GM23338 (cell line): ENCODE data around the gene CDCA4. TPM values are rescaled to one million over a fixed set of nuclear protein-coding genes. Genes with fewer than 3 reads are reported as not detected.

Source experiments
- ATAC-seq: fragments of 200-7000 bp; cut with Tn5 transposase; 3 replicates; pipeline ENCODE4 v1.9.1; 2020
- DNase-seq: peaks from one replicate; pipeline ENCODE4 v3.0.0-alpha.2; 2015; ENCODE audit warnings: low spot score
- H2AFZ ChIP-seq: fragments of 200-600 bp; sonication (generic); 2 replicates; pipeline ENCODE4 v1.8.0; 2016; ENCODE audit warnings: antibody characterized with exemption, mild to moderate bottlenecking, moderate library complexity
- H3F3A ChIP-seq: fragments of 200-600 bp; sonication (generic); replicated peaks from 2 replicates; pipeline ENCODE4 v1.8.0; 2017; ENCODE audit warnings: antibody characterized with exemption, mixed run types, low read depth
- H3K27ac ChIP-seq: fragments of 200-600 bp; sonication (generic); 2 replicates; pipeline ENCODE4 v1.6.1; 2016; ENCODE audit warnings: low read depth
- H3K27me3 ChIP-seq: fragments of 200-600 bp; sonication (generic); 2 replicates; pipeline ENCODE4 v1.8.0; 2016; ENCODE audit warnings: mild to moderate bottlenecking, mixed run types, moderate library complexity; ENCODE audit not compliant: insufficient read depth
- H3K36me3 ChIP-seq: fragments of 200-600 bp; sonication (generic); 2 replicates; pipeline ENCODE4 v1.8.0; 2016; ENCODE audit warnings: mild to moderate bottlenecking; ENCODE audit not compliant: insufficient read depth
- H3K4me1 ChIP-seq: fragments of 200-600 bp; sonication (generic); 2 replicates; pipeline ENCODE4 v1.8.0; 2016; ENCODE audit warnings: mild to moderate bottlenecking, moderate library complexity; ENCODE audit not compliant: insufficient read depth
- H3K4me2 ChIP-seq: fragments of 200-600 bp; sonication (generic); 2 replicates; pipeline ENCODE4 v1.7.1; 2017; ENCODE audit warnings: mixed run types
- H3K4me3 ChIP-seq: fragments of 200-600 bp; sonication (generic); 2 replicates; pipeline ENCODE4 v1.6.1; 2016; ENCODE audit warnings: mixed run types
- H3K79me2 ChIP-seq: fragments of 200-600 bp; sonication (generic); replicated peaks from 2 replicates; pipeline ENCODE4 v1.8.0; 2017; ENCODE audit warnings: mild to moderate bottlenecking; ENCODE audit not compliant: insufficient read depth
- H3K9me2 ChIP-seq: fragments of 200-600 bp; sonication (generic); 2 replicates; pipeline ENCODE4 v1.8.0; 2017; ENCODE audit not compliant: insufficient read depth
- H4K20me1 ChIP-seq: fragments of 200-600 bp; sonication (generic); replicated peaks from 2 replicates; pipeline ENCODE4 v1.8.0; 2017; ENCODE audit warnings: mild to moderate bottlenecking; ENCODE audit not compliant: insufficient read depth
- H3K27ac Mint-ChIP-seq: 2 replicates; pipeline ENCODE4 v1.8.0; 2020; ENCODE audit warnings: inconsistent platforms, mild to moderate bottlenecking, moderate library complexity, mixed read lengths
- H3K27me3 Mint-ChIP-seq: 3 replicates; pipeline ENCODE4 v1.8.0; 2022; ENCODE audit warnings: low read depth, mild to moderate bottlenecking, moderate library complexity, mixed read lengths, inconsistent platforms; ENCODE audit not compliant: insufficient read depth, poor library complexity
- H3K36me3 Mint-ChIP-seq: 3 replicates; pipeline ENCODE4 v1.8.0; 2021; ENCODE audit warnings: low read depth, mild to moderate bottlenecking, inconsistent platforms, moderate library complexity, mixed read lengths
- H3K4me1 Mint-ChIP-seq: 3 replicates; pipeline ENCODE4 v1.8.0; 2020; ENCODE audit warnings: mild to moderate bottlenecking, inconsistent platforms, mixed read lengths
- H3K4me3 Mint-ChIP-seq: 3 replicates; pipeline ENCODE4 v1.8.0; 2021; ENCODE audit warnings: moderate library complexity, mild to moderate bottlenecking, inconsistent platforms, mixed read lengths
- H3K9me3 Mint-ChIP-seq: 3 replicates; pipeline ENCODE4 v1.8.0; 2020; ENCODE audit warnings: moderate library complexity, mild to moderate bottlenecking, inconsistent platforms, mixed read lengths
- CREB1 ChIP-seq: fragments of 250-450 bp; sonication (Bioruptor Pico); IDR thresholded peaks from 2 replicates; pipeline ENCODE4 v1.5.0; 2020; ENCODE audit warnings: low read depth, mild to moderate bottlenecking, moderate library complexity
- ETS1 ChIP-seq: IDR thresholded peaks from 2 replicates; pipeline ENCODE4 v1.6.1; 2016; ENCODE audit warnings: antibody characterized with exemption
- EZH2 ChIP-seq: fragments of 200-600 bp; sonication (generic); IDR thresholded peaks from one replicate; pipeline ENCODE4 v1.8.0; 2017; ENCODE audit warnings: antibody characterized with exemption, mild to moderate bottlenecking, low read depth; ENCODE audit not compliant: unreplicated experiment
- EZH2phosphoT487 ChIP-seq: fragments of 200-600 bp; sonication (generic); IDR thresholded peaks from one replicate; pipeline ENCODE4 v1.8.1; 2018; ENCODE audit warnings: antibody characterized with exemption; ENCODE audit not compliant: unreplicated experiment
- JUNB ChIP-seq: IDR thresholded peaks from one replicate; pipeline ENCODE4 v1.6.1; 2016; ENCODE audit warnings: antibody characterized with exemption; ENCODE audit not compliant: unreplicated experiment
- NANOG ChIP-seq: IDR thresholded peaks from 2 replicates; pipeline ENCODE4 v1.6.1; 2016; ENCODE audit warnings: antibody characterized with exemption, borderline replicate concordance
- POLR2AphosphoS5 ChIP-seq: IDR thresholded peaks from 2 replicates; pipeline ENCODE4 v1.6.1; 2016; ENCODE audit warnings: antibody characterized with exemption, low read depth
- REST ChIP-seq: IDR thresholded peaks from one replicate; pipeline ENCODE4 v1.6.1; 2018; ENCODE audit warnings: antibody characterized with exemption; ENCODE audit not compliant: unreplicated experiment
- STAT1 ChIP-seq: IDR thresholded peaks from one replicate; pipeline ENCODE4 v1.6.1; 2016; ENCODE audit warnings: antibody characterized with exemption; ENCODE audit not compliant: unreplicated experiment
- ZNF114 ChIP-seq: fragments of 250-450 bp; sonication (Bioruptor Pico); IDR thresholded peaks from 2 replicates; pipeline ENCODE4 v1.5.0; 2020; ENCODE audit warnings: mild to moderate bottlenecking, moderate library complexity
- ZNF331 ChIP-seq: fragments of 250-450 bp; sonication (Bioruptor Pico); IDR thresholded peaks from 2 replicates; pipeline ENCODE4 v1.5.0; 2020; ENCODE audit warnings: low read depth, mild to moderate bottlenecking, moderate library complexity
- polyA plus RNA-seq: library from polyadenylated mRNA; unstranded; fragments of >200 nt; fragmentation: Nextera tagmentation; extraction: Ambion mirVana; gene quantifications from 2 replicates; pipeline ENCODE4 v1.2.1, GENCODE V29; 2016
- total RNA-seq: library from RNA; depleted of rRNA; stranded (reverse); fragments of >200 nt; shearing (Covaris generic); gene quantifications from 2 replicates; pipeline ENCODE4 v1.2.3, GENCODE V29; 2014
- TF ChIP-seq, protein P1 (sequence below): fragments of 250-450 bp; sonication (Bioruptor Pico); IDR thresholded peaks from 2 replicates; pipeline ENCODE4 v1.5.0; 2020; ENCODE audit warnings: mild to moderate bottlenecking, moderate library complexity
- TF ChIP-seq, protein P2 (sequence below), 2 experiments: fragments of 200-600 bp in 1 of 2; sonication (generic) in 1 of 2; conservative IDR thresholded peaks; 2 replicates each; pipeline versions ENCODE4 v1.5.1 to v1.6.1; 2016 to 2017; ENCODE audit warnings: antibody characterized with exemption in 2 of 2, low read depth in 2 of 2, mild to moderate bottlenecking in 2 of 2, moderate library complexity in 1 of 2

Gene CDCA4
- total and polyA plus RNA-seq, 2 experiments from 2014 or later: 32.6 to 70.7 TPM

DNA sequence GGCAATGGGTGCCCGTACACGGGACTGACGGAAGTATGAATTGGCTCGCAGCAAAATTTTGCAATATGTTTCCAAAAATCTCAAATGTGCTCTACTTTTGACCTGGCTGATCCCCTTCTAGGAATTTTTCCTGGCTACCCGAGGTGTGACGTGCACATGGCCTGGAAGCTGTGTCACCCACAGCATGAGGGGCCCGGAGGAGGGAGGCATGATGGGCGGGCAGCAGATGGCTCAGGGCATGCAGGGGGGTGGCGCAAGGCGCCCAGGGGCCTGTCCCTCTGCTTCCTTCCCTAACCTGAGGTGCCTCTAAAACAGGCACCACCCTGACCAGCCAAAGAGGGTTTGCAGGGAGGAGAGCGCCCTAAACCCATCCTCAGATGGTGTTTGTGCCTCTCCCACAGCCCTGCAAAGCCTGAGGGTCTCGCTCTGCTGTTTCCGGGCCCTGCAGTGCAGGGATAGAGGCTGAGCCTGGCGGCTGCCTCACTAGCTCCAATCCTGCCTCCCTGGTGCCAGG lies 37.7 kb upstream of the CDCA4 start:
- Histone ChIP-seq H3K36me3 (no peaks in the 10 kb centered on the region), H3K4me1 (peaks cover 6% of the 10 kb centered on the region; the same call in 1 of the 2 replicates), H3K4me2 (no peak overlapping the region), H4K20me1 (no peaks in the 10 kb centered on the region), H3K9me2 (no peaks in the 10 kb centered on the region), H3K27ac (no peak overlapping the region), H3F3A (no peaks in the 10 kb centered on the region), H3K27me3 (peaks cover 6% of the 10 kb centered on the region; the same call in 1 of the 2 replicates), H2AFZ (peak overlapping the region; percentile 52), H3K79me2 (no peaks in the 10 kb centered on the region), H3K4me3 (no peak overlapping the region)
- H3K4me3 Mint-ChIP-seq: no peak overlapping the region
- H3K36me3 Mint-ChIP-seq: no peaks in the 10 kb centered on the region; the same call in 2 of the 3 replicates
- DNase-seq (no peak), ATAC-seq (no peak)
- peaks cover 27% of the 10 kb centered on the region for H3K4me1 Mint-ChIP-seq
- H3K27me3 Mint-ChIP-seq: peaks cover 33% of the 10 kb centered on the region
- H3K27ac Mint-ChIP-seq: no peak overlapping the region
- H3K9me3 Mint-ChIP-seq: no peaks in the 10 kb centered on the region
- TF ChIP-seq EZH2 (no peak), REST (no peak), STAT1 (no peak), JUNB (no peak), ETS1 (no peak), ZNF114 (CRISPR knock-in tag) (no peak), POLR2AphosphoS5 (no peak), ZNF331 (CRISPR knock-in tag) (no peak), NANOG (no peak), CREB1 (CRISPR knock-in tag) (no peak), EZH2phosphoT487 (no peak)
- TF ChIP-seq, protein P1, sequence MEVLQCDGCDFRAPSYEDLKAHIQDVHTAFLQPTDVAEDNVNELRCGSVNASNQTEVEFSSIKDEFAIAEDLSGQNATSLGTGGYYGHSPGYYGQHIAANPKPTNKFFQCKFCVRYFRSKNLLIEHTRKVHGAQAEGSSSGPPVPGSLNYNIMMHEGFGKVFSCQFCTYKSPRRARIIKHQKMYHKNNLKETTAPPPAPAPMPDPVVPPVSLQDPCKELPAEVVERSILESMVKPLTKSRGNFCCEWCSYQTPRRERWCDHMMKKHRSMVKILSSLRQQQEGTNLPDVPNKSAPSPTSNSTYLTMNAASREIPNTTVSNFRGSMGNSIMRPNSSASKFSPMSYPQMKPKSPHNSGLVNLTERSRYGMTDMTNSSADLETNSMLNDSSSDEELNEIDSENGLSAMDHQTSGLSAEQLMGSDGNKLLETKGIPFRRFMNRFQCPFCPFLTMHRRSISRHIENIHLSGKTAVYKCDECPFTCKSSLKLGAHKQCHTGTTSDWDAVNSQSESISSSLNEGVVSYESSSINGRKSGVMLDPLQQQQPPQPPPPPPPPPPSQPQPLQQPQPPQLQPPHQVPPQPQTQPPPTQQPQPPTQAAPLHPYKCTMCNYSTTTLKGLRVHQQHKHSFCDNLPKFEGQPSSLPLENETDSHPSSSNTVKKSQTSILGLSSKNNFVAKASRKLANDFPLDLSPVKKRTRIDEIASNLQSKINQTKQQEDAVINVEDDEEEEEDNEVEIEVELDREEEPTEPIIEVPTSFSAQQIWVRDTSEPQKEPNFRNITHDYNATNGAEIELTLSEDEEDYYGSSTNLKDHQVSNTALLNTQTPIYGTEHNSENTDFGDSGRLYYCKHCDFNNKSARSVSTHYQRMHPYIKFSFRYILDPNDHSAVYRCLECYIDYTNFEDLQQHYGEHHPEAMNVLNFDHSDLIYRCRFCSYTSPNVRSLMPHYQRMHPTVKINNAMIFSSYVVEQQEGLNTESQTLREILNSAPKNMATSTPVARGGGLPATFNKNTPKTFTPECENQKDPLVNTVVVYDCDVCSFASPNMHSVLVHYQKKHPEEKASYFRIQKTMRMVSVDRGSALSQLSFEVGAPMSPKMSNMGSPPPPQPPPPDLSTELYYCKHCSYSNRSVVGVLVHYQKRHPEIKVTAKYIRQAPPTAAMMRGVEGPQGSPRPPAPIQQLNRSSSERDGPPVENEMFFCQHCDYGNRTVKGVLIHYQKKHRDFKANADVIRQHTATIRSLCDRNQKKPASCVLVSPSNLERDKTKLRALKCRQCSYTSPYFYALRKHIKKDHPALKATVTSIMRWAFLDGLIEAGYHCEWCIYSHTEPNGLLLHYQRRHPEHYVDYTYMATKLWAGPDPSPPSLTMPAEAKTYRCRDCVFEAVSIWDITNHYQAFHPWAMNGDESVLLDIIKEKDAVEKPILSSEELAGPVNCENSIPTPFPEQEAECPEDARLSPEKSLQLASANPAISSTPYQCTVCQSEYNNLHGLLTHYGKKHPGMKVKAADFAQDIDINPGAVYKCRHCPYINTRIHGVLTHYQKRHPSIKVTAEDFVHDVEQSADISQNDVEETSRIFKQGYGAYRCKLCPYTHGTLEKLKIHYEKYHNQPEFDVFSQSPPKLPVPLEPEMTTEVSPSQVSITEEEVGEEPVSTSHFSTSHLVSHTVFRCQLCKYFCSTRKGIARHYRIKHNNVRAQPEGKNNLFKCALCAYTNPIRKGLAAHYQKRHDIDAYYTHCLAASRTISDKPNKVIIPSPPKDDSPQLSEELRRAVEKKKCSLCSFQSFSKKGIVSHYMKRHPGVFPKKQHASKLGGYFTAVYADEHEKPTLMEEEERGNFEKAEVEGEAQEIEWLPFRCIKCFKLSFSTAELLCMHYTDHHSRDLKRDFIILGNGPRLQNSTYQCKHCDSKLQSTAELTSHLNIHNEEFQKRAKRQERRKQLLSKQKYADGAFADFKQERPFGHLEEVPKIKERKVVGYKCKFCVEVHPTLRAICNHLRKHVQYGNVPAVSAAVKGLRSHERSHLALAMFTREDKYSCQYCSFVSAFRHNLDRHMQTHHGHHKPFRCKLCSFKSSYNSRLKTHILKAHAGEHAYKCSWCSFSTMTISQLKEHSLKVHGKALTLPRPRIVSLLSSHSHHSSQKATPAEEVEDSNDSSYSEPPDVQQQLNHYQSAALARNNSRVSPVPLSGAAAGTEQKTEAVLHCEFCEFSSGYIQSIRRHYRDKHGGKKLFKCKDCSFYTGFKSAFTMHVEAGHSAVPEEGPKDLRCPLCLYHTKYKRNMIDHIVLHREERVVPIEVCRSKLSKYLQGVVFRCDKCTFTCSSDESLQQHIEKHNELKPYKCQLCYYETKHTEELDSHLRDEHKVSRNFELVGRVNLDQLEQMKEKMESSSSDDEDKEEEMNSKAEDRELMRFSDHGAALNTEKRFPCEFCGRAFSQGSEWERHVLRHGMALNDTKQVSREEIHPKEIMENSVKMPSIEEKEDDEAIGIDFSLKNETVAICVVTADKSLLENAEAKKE (CRISPR knock-in tag): no peak
- TF ChIP-seq, protein P2, sequence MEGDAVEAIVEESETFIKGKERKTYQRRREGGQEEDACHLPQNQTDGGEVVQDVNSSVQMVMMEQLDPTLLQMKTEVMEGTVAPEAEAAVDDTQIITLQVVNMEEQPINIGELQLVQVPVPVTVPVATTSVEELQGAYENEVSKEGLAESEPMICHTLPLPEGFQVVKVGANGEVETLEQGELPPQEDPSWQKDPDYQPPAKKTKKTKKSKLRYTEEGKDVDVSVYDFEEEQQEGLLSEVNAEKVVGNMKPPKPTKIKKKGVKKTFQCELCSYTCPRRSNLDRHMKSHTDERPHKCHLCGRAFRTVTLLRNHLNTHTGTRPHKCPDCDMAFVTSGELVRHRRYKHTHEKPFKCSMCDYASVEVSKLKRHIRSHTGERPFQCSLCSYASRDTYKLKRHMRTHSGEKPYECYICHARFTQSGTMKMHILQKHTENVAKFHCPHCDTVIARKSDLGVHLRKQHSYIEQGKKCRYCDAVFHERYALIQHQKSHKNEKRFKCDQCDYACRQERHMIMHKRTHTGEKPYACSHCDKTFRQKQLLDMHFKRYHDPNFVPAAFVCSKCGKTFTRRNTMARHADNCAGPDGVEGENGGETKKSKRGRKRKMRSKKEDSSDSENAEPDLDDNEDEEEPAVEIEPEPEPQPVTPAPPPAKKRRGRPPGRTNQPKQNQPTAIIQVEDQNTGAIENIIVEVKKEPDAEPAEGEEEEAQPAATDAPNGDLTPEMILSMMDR (conservative IDR thresholded peaks at IDR 0.05; ENCODE audit: low read depth in 2 of 2): no peak
